GM12892 (cell line): ENCODE data around the gene INPP4B.

ENCODE experiments used
- POLR2A ChIP-seq: IDR thresholded peaks from 2 replicates; pipeline ENCODE4 v1.6.1; 2011; ENCODE audit warnings: low read depth, low read length, control low read depth
- POLR2AphosphoS5 ChIP-seq: IDR thresholded peaks from 2 replicates; pipeline ENCODE4 v1.6.1; 2011; ENCODE audit warnings: low read depth, low read length, control low read depth

- TF ChIP-seq POLR2A = no peak
- TF ChIP-seq POLR2AphosphoS5 = no peak
Measured at GRCh38 chr4:142565771-142566170, 280.3 kb downstream of the INPP4B start.
